ENCODE data around the gene CPTP. TPM values are rescaled to one million over a fixed set of nuclear protein-coding genes. Genes with fewer than 3 reads are reported as not detected.

CPTP gene
- polyA plus RNA-seq, 3 donors = 6.4 to 7.7 (median 7.4) TPM

DNA sequence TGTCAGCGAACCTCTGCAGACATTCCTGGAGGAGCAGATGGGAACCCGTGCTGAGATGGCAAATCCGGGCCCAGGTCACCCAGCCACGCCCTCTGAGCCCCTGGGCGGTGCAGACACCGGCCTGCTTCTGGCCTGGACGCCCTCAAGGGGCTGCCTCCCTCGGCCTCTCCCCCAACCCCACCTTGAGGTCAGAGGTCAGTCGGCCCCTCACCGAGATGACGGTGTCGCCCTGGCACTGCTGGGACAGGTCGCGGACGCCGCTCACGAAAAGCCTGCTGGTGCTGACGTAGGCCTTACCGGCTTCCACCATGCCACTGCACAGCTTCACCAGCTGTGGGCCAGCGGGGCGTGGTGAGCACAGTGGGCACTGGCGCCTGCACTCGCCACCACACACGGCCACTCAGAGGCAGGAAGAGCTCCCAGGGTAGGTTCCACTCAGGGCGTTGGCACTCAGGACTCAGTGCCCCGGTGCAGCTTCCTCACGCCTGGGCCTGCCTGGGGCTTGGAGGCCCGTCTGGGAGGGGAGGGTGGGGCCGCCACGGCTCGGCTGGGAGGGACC, 21.6 kb upstream of the CPTP start:
- Histone ChIP-seq H3K4me1 (ENCODE audit: control insufficient read depth in 1 of 2, insufficient read depth in 2 of 2, low read length in 2 of 2) (peaks cover 32 to 42% of the 10 kb centered on the region in 2 donors), H3K9ac (ENCODE audit: insufficient read depth, low read length, poor library complexity, severe bottlenecking) (no peak overlapping the region), H3K79me2 (ENCODE audit: insufficient read depth, low read length) (peaks cover 46% of the 10 kb centered on the region), H3K4me2 (replicated peaks; ENCODE audit: extremely low read depth, low read length, poor library complexity, severe bottlenecking) (no peak overlapping the region), H3K36me3 (replicated peaks in 1 of 2; ENCODE audit: control insufficient read depth in 1 of 2, insufficient read depth in 2 of 2, low read length in 2 of 2) (peaks cover 0 to 4% of the 10 kb centered on the region in 2 donors), H2AFZ (ENCODE audit: insufficient read depth, low read depth, low read length, poor library complexity, severe bottlenecking) (no peak overlapping the region), H3K4me3 (replicated peaks in 1 of 3; ENCODE audit: low read depth in 2 of 3, low read length in 3 of 3) (no peak overlapping the region), H3K9me3 (replicated peaks in 1 of 2; ENCODE audit: control insufficient read depth in 1 of 2, insufficient read depth in 1 of 2, low read length in 2 of 2) (no peaks in the 10 kb centered on the region), H3K27ac (ENCODE audit: low read depth in 1 of 2, low read length in 2 of 2) (no peak overlapping the region), H4K20me1 (ENCODE audit: insufficient read depth, low read length) (peaks cover 58% of the 10 kb centered on the region), H3K27me3 (ENCODE audit: control insufficient read depth in 2 of 2, insufficient read depth in 2 of 2, low read length in 2 of 2) (no peaks in the 10 kb centered on the region)
- H3K36me3 Mint-ChIP-seq = peaks cover 0 to 14% of the 10 kb centered on the region in 2 donors
- intact Hi-C loops (cut with micrococcal nuclease) = no loop called here
- no peaks in the 10 kb centered on the region for H3K9me3 Mint-ChIP-seq
- peaks cover 0 to 6% (median 2%) of the 10 kb centered on the region in 3 donors for H3K27me3 Mint-ChIP-seq (ENCODE audit: low read depth in 3 of 3)
- TF ChIP-seq, protein P1, sequence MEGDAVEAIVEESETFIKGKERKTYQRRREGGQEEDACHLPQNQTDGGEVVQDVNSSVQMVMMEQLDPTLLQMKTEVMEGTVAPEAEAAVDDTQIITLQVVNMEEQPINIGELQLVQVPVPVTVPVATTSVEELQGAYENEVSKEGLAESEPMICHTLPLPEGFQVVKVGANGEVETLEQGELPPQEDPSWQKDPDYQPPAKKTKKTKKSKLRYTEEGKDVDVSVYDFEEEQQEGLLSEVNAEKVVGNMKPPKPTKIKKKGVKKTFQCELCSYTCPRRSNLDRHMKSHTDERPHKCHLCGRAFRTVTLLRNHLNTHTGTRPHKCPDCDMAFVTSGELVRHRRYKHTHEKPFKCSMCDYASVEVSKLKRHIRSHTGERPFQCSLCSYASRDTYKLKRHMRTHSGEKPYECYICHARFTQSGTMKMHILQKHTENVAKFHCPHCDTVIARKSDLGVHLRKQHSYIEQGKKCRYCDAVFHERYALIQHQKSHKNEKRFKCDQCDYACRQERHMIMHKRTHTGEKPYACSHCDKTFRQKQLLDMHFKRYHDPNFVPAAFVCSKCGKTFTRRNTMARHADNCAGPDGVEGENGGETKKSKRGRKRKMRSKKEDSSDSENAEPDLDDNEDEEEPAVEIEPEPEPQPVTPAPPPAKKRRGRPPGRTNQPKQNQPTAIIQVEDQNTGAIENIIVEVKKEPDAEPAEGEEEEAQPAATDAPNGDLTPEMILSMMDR (IDR thresholded peaks at IDR 0.05) = no peak
- DNase-seq = no peak
- peaks cover 29% of the 10 kb centered on the region for H3K4me1 Mint-ChIP-seq
- WGBS (ENCODE audit: insufficient coverage) = 88% methylated on average over 25 of the region's 31 CpGs
- no peak overlapping the region for H3K4me3 Mint-ChIP-seq
- H3K27ac Mint-ChIP-seq = no peak overlapping the region

DNA sequence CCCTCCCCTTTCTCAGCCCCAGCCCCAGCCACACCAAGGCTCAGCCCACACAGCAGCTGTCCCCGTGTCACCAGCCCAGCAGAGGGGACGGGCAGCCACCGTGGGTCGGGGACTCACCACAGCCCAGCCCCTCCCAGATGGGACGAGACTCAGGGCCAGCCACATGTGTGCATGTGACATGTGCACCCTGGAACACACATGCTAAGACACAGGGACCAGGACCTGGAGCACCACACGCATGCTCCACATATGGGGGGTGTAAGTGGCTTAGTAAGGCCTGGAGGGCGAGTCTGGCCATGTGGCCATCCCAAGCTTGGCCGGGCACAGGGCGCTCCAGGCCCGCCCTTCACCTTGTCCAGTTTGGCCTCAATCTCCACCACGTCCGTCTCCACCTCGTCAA, 20.9 kb upstream of the CPTP start:
- peaks cover 0 to 2% of the 10 kb centered on the region in 2 donors for H3K36me3 ChIP-seq (replicated peaks in 1 of 2; ENCODE audit: control insufficient read depth in 1 of 2, insufficient read depth in 2 of 2, low read length in 2 of 2)
- H3K4me2 ChIP-seq (replicated peaks; ENCODE audit: extremely low read depth, low read length, poor library complexity, severe bottlenecking) = no peak overlapping the region
- no peak overlapping the region for H3K4me3 ChIP-seq (replicated peaks in 1 of 3; ENCODE audit: low read depth in 2 of 3, low read length in 3 of 3)
- Mint-ChIP-seq H3K4me1 (peaks cover 29% of the 10 kb centered on the region), H3K27ac (peak overlapping the region in 1 of 7 donors; percentile 68), H3K9me3 (no peaks in the 10 kb centered on the region), H3K27me3 (ENCODE audit: low read depth in 3 of 3) (peaks cover 0 to 6% (median 2%) of the 10 kb centered on the region in 3 donors), H3K4me3 (no peak overlapping the region), H3K36me3 (peaks cover 0 to 12% of the 10 kb centered on the region in 2 donors)
- H2AFZ ChIP-seq (ENCODE audit: insufficient read depth, low read depth, low read length, poor library complexity, severe bottlenecking) = no peak overlapping the region
- no peak overlapping the region for H3K27ac ChIP-seq (ENCODE audit: low read depth in 1 of 2, low read length in 2 of 2)
- H3K4me1 ChIP-seq (ENCODE audit: control insufficient read depth in 1 of 2, insufficient read depth in 2 of 2, low read length in 2 of 2) = peaks cover 32 to 44% of the 10 kb centered on the region in 2 donors
- no peak for DNase-seq
- no peaks in the 10 kb centered on the region for H3K27me3 ChIP-seq (ENCODE audit: control insufficient read depth in 2 of 2, insufficient read depth in 2 of 2, low read length in 2 of 2)
- H3K79me2 ChIP-seq (ENCODE audit: insufficient read depth, low read length) = peaks cover 46% of the 10 kb centered on the region
- 95% methylated on average over 9 of the region's 13 CpGs for WGBS (ENCODE audit: insufficient coverage)
- H3K9me3 ChIP-seq (replicated peaks in 1 of 2; ENCODE audit: control insufficient read depth in 1 of 2, insufficient read depth in 1 of 2, low read length in 2 of 2) = no peaks in the 10 kb centered on the region
- H4K20me1 ChIP-seq (ENCODE audit: insufficient read depth, low read length) = peaks cover 58% of the 10 kb centered on the region
- intact Hi-C loops (cut with micrococcal nuclease) = no loop called here
- TF ChIP-seq, protein P1 (IDR thresholded peaks at IDR 0.05) = no peak
- H3K9ac ChIP-seq (ENCODE audit: insufficient read depth, low read length, poor library complexity, severe bottlenecking) = no peak overlapping the region
